WTC11 (cell line): Measurements from ENCODE around the gene C4orf54. TPM values are rescaled to one million over a fixed set of nuclear protein-coding genes. Genes with fewer than 3 reads are reported as not detected.

Experiments
- ATAC-seq: fragments of 200-7000 bp; cut with Tn5 transposase; 2 replicates; pipeline ENCODE4 v1.10.0; 2021; ENCODE audit warnings: mild to moderate bottlenecking, moderate library complexity
- CTCF ChIA-PET: fragments of 300-600 bp; sonication (Branson Sonifier 250); formaldehyde crosslinking; loops from one replicate; lab custom pipeline; 2021; ENCODE audit warnings: antibody characterized with exemption; lab: Charles Lee
- POLR2A ChIA-PET: fragments of 350-600 bp; sonication (Branson Sonifier 250); formaldehyde crosslinking; loops from one replicate; lab custom pipeline; 2021; ENCODE audit warnings: antibody characterized with exemption; lab: Charles Lee
- DNase-seq: peaks from one replicate; pipeline ENCODE4 v3.0.0; 2021; ENCODE audit warnings: low spot score
- H3K27ac Mint-ChIP-seq: 2 replicates; pipeline ENCODE4 v1.8.0; 2021; ENCODE audit warnings: mixed read lengths
- H3K27me3 Mint-ChIP-seq: 2 replicates; pipeline ENCODE4 v1.8.0; 2021; ENCODE audit warnings: low read depth, mild to moderate bottlenecking, moderate library complexity, mixed read lengths
- H3K36me3 Mint-ChIP-seq: 2 replicates; pipeline ENCODE4 v1.8.0; 2021; ENCODE audit warnings: mixed read lengths
- H3K4me1 Mint-ChIP-seq: 2 replicates; pipeline ENCODE4 v1.8.0; 2022; ENCODE audit warnings: mixed read lengths
- H3K4me3 Mint-ChIP-seq: 2 replicates; pipeline ENCODE4 v1.8.0; 2021; ENCODE audit warnings: mild to moderate bottlenecking, moderate library complexity, mixed read lengths
- H3K9me3 Mint-ChIP-seq: 2 replicates; pipeline ENCODE4 v1.8.0; 2021; ENCODE audit warnings: mixed read lengths
- AR ChIP-seq: fragments of 250-450 bp; sonication (Bioruptor Pico); IDR thresholded peaks from 2 replicates; pipeline ENCODE4 v1.9.0; 2021; ENCODE audit warnings: mild to moderate bottlenecking
- ATF6 ChIP-seq: sonication (generic); formaldehyde crosslinking; IDR thresholded peaks from 2 replicates; pipeline ENCODE4 v1.8.1; 2023; ENCODE audit warnings: mild to moderate bottlenecking, missing genetic modification reagents
- CREB1 ChIP-seq: sonication (generic); formaldehyde crosslinking; IDR thresholded peaks from 2 replicates; pipeline ENCODE4 v1.8.0; 2023; ENCODE audit warnings: mild to moderate bottlenecking, missing genetic modification reagents
- EMX1 ChIP-seq: fragments of 250-450 bp; sonication (Bioruptor Pico); IDR thresholded peaks from 2 replicates; pipeline ENCODE4 v1.8.0; 2021; ENCODE audit warnings: mild to moderate bottlenecking
- IRF1 ChIP-seq: sonication (generic); formaldehyde crosslinking; IDR thresholded peaks from 2 replicates; pipeline ENCODE4 v1.8.0; 2023; ENCODE audit warnings: missing genetic modification reagents
- MYBL2 ChIP-seq: sonication (generic); formaldehyde crosslinking; IDR thresholded peaks from 2 replicates; pipeline ENCODE4 v1.8.1; 2023; ENCODE audit warnings: mild to moderate bottlenecking, moderate library complexity, missing genetic modification reagents
- SMAD3 ChIP-seq: sonication (generic); formaldehyde crosslinking; IDR thresholded peaks from 2 replicates; pipeline ENCODE4 v1.8.0; 2022; ENCODE audit warnings: missing genetic modification reagents, mild to moderate bottlenecking, borderline replicate concordance
- SOX15 ChIP-seq: fragments of 250-450 bp; sonication (Bioruptor Pico); IDR thresholded peaks from 2 replicates; pipeline ENCODE4 v1.9.0; 2021; ENCODE audit warnings: mild to moderate bottlenecking
- STAT6 ChIP-seq: sonication (generic); formaldehyde crosslinking; conservative IDR thresholded peaks from 2 replicates; pipeline ENCODE4 v1.8.1; 2023; ENCODE audit warnings: mild to moderate bottlenecking, low read depth, missing genetic modification reagents, moderate library complexity
- TEAD1 ChIP-seq: sonication (generic); formaldehyde crosslinking; IDR thresholded peaks from 2 replicates; pipeline ENCODE4 v1.8.0; 2022; ENCODE audit warnings: mild to moderate bottlenecking, missing genetic modification reagents
- USF2 ChIP-seq: sonication (generic); formaldehyde crosslinking; IDR thresholded peaks from 2 replicates; pipeline ENCODE4 v1.8.1; 2023; ENCODE audit warnings: mild to moderate bottlenecking, missing genetic modification reagents, moderate library complexity
- ZNF263 ChIP-seq: sonication (generic); formaldehyde crosslinking; IDR thresholded peaks from 2 replicates; pipeline ENCODE4 v1.8.1; 2022; ENCODE audit warnings: low read depth, mild to moderate bottlenecking, moderate library complexity, missing genetic modification reagents
- ZNF317 ChIP-seq: sonication (generic); formaldehyde crosslinking; IDR thresholded peaks from 2 replicates; pipeline ENCODE4 v1.8.1; 2023; ENCODE audit warnings: low read depth, mild to moderate bottlenecking, moderate library complexity, missing genetic modification reagents, borderline replicate concordance
- ZNF416 ChIP-seq: fragments of 250-450 bp; sonication (Bioruptor Pico); IDR thresholded peaks from 2 replicates; pipeline ENCODE4 v1.9.0; 2021; ENCODE audit warnings: mild to moderate bottlenecking, inconsistent platforms
- ZNF423 ChIP-seq: fragments of 250-450 bp; sonication (Bioruptor Pico); IDR thresholded peaks from 2 replicates; pipeline ENCODE4 v2.1.2; 2022; ENCODE audit warnings: mild to moderate bottlenecking, moderate library complexity
- total RNA-seq: library from RNA; stranded (reverse); gene quantifications from 3 replicates; pipeline ENCODE4 v1.2.3, GENCODE V29; 2021

C4orf54 gene
- total RNA-seq, 1 experiment from 2014 or later: not detected

GRCh38 chr4:99669084-99669483, 11.5 kb upstream of the C4orf54 start:
- peaks cover 23% of the 10 kb centered on the region for H3K36me3 Mint-ChIP-seq
- no peak overlapping the region for H3K27ac Mint-ChIP-seq
- no peaks in the 10 kb centered on the region for H3K4me1 Mint-ChIP-seq
- H3K9me3 Mint-ChIP-seq: peaks cover 32% of the 10 kb centered on the region
- H3K27me3 Mint-ChIP-seq: peaks cover 4% of the 10 kb centered on the region; the same call in 1 of the 2 replicates
- H3K4me3 Mint-ChIP-seq: no peak overlapping the region
- ChIA-PET CTCF (no interaction called here), POLR2A (no interaction called here)
- DNase-seq (no peak), ATAC-seq (no peak)
- TF ChIP-seq SMAD3 (no peak), TEAD1 (no peak), ATF6 (CRISPR knock-in tag) (no peak), AR (CRISPR knock-in tag) (no peak), STAT6 (no peak), IRF1 (CRISPR knock-in tag) (no peak), ZNF317 (CRISPR knock-in tag) (no peak)

GRCh38 chr4:99668472-99668871, 10.8 kb upstream of the C4orf54 start:
- H3K4me3 Mint-ChIP-seq: no peak overlapping the region
- H3K4me1 Mint-ChIP-seq: no peaks in the 10 kb centered on the region
- CTCF ChIA-PET: no interaction called here
- DNase-seq (no peak), ATAC-seq (no peak)
- H3K36me3 Mint-ChIP-seq: peaks cover 18% of the 10 kb centered on the region
- no peak overlapping the region for H3K27ac Mint-ChIP-seq
- TF ChIP-seq SMAD3: no peak
- TF ChIP-seq AR (CRISPR knock-in tag): no peak
- no peak for TF ChIP-seq ZNF423 (CRISPR knock-in tag)
- TF ChIP-seq ZNF416: no peak
- POLR2A ChIA-PET: no interaction called here
- H3K9me3 Mint-ChIP-seq: peaks cover 25% of the 10 kb centered on the region
- peaks cover 4% of the 10 kb centered on the region; the same call in 1 of the 2 replicates for H3K27me3 Mint-ChIP-seq

- no peak for DNase-seq
- H3K4me1 Mint-ChIP-seq: no peaks in the 10 kb centered on the region
- no peak overlapping the region for H3K4me3 Mint-ChIP-seq
- CTCF ChIA-PET: no interaction called here
- H3K27me3 Mint-ChIP-seq: no peaks in the 10 kb centered on the region; the same call in 1 of the 2 replicates
- H3K27ac Mint-ChIP-seq: no peak overlapping the region
- no peaks in the 10 kb centered on the region for H3K36me3 Mint-ChIP-seq
- H3K9me3 Mint-ChIP-seq: peaks cover 4% of the 10 kb centered on the region
- POLR2A ChIA-PET: no interaction called here
- ATAC-seq: no peak
- TF ChIP-seq ZNF317 (CRISPR knock-in tag): no peak
- TF ChIP-seq CREB1 (CRISPR knock-in tag): no peak
- TF ChIP-seq ZNF263 (CRISPR knock-in tag): no peak
- no peak for TF ChIP-seq EMX1 (CRISPR knock-in tag)
- TF ChIP-seq USF2 (CRISPR knock-in tag): no peak
- no peak for TF ChIP-seq MYBL2 (CRISPR knock-in tag)
- no peak for TF ChIP-seq AR (CRISPR knock-in tag)
- no peak for TF ChIP-seq SOX15 (CRISPR knock-in tag)
Observed at GRCh38 chr4:99665983-99666382, 8.4 kb upstream of the C4orf54 start.
